Measurements from ENCODE around the gene B9D1. TPM values are rescaled to one million over a fixed set of nuclear protein-coding genes. Genes with fewer than 3 reads are reported as not detected.

The B9D1 gene
- total RNA-seq, 1 donor from 2014 or later, result 9.9 TPM

- no peaks in the 10 kb centered on the region for H3K9me3 ChIP-seq
- intact Hi-C loops (cut with DNase I), result no loop called here
- H3K4me1 ChIP-seq, result peaks cover 10% of the 10 kb centered on the region
- H3K36me3 ChIP-seq, result no peaks in the 10 kb centered on the region
- no peaks in the 10 kb centered on the region for H3K27me3 ChIP-seq
- TF ChIP-seq CTCF (IDR thresholded peaks at IDR 0.05), result peak; percentile 70
- H3K27ac ChIP-seq, result no peak overlapping the region
- peak; percentile 84 for DNase-seq
- H3K4me3 ChIP-seq, result no peak overlapping the region
- ATAC-seq, result peak; percentile 89
Observed at GRCh38 chr17:19338031-19338990, 24.2 kb downstream of the B9D1 start.

DNA sequence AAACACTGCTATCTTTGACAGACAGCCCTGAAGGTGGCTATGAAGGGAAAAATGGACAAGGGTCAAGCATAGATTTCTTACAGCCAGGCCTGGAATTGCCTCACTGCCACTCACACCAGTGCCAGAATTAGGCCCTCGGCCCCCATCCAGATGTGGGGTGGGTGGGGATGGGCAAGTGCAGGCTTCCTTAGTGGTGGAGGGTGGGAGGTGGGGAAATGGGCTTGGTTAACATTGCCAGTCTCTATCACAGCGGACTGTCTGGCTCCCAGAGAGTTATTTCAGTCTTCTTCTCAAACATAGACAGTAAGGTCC is 24.9 kb downstream of the B9D1 start:
- Histone ChIP-seq H3K4me1 (peaks cover 10% of the 10 kb centered on the region), H3K36me3 (no peaks in the 10 kb centered on the region), H3K27me3 (no peaks in the 10 kb centered on the region), H3K27ac (no peak overlapping the region), H3K9me3 (no peaks in the 10 kb centered on the region), H3K4me3 (no peak overlapping the region)
- TF ChIP-seq CTCF (IDR thresholded peaks at IDR 0.05), result no peak
- intact Hi-C loops (cut with DNase I), result no loop called here
- ATAC-seq (no peak), DNase-seq (peak; percentile 48)

- Histone ChIP-seq H3K4me3 (no peak overlapping the region), H3K36me3 (no peaks in the 10 kb centered on the region), H3K9me3 (no peaks in the 10 kb centered on the region), H3K27ac (no peak overlapping the region), H3K4me1 (peaks cover 6% of the 10 kb centered on the region), H3K27me3 (no peaks in the 10 kb centered on the region)
- peak; percentile 2 for ATAC-seq
- peak; percentile 57 for DNase-seq
- TF ChIP-seq CTCF (IDR thresholded peaks at IDR 0.05), result peak; percentile 11
- intact Hi-C loops (cut with DNase I), result no loop called here
Observed at GRCh38 chr17:19336938-19337711, 25.4 kb downstream of the B9D1 start.

DNA sequence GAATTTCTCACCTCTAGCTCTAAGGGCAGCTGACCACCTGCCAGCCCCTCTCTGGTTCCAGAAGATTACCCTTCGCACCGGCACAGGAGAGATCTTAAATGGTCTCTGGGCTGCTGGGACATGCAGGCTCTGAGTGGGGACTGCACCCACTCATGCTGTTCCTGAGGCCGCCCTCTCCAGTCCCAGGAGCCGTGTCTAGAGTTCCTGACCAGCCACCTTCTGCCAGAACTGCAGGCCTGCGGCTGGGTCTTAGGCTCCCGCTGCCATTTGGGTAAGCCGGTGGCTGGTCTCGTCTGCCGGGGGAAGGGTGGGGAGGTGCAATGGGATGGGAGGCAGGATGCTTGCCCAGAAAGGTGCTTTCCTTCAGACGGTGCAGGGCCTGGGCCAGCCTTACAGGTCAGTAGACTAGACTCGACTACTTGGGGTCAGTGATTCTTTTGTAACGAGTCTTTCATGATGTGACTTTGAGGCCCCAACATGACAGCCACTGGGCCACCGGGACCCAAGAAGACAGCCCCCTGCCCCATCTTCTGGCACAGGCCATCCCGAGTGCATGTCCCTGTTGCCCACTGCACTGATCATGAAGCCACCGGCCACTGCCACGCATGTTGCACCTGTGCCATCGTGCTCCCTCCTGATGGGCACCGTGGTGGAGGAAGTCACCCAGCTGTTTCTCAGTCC is 26.4 kb downstream of the B9D1 start:
- Histone ChIP-seq H3K27ac (no peak overlapping the region), H3K4me1 (peaks cover 6% of the 10 kb centered on the region), H3K36me3 (no peaks in the 10 kb centered on the region), H3K9me3 (no peaks in the 10 kb centered on the region), H3K4me3 (no peak overlapping the region), H3K27me3 (no peaks in the 10 kb centered on the region)
- DNase-seq (peak; percentile 54), ATAC-seq (no peak)
- intact Hi-C loops (cut with DNase I), result no loop called here
- TF ChIP-seq CTCF (IDR thresholded peaks at IDR 0.05), result no peak

DNA sequence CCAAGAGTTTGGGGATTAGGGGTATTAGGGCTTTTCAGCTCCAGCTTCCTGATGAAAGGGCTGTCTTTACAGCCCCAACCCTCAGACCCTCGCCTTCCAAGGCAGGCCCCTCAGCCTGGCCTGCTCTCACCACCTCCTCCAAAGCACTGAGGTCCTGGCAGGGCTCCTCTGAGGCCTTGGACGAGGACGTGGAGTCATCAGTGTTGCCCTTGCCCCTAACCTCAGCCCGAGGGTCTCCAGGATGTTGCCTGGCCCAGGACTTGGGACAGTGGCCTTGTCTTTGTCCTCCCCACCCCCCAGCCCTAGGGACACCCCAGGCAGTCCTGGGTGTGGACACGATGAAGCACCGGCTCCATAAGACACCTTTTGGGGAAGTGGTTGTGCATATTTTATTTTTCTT is 28.2 kb downstream of the B9D1 start:
- DNase-seq (peak; percentile 26), ATAC-seq (no peak)
- Histone ChIP-seq H3K9me3 (no peaks in the 10 kb centered on the region), H3K27ac (no peak overlapping the region), H3K36me3 (no peaks in the 10 kb centered on the region), H3K4me3 (no peak overlapping the region), H3K27me3 (no peaks in the 10 kb centered on the region), H3K4me1 (peaks cover 6% of the 10 kb centered on the region)
- intact Hi-C loops (cut with DNase I), result no loop called here
- TF ChIP-seq CTCF (IDR thresholded peaks at IDR 0.05), result no peak

Measured in upper lobe of right lung (tissue), 1 donor.